ENCODE measurements around the gene TMEM72.
A peak's percentile ranks its signal among the peaks of the same experiment; 100 is the strongest.
"Not testable (repeated sequence)": the region's sequence is repeated elsewhere in the genome, so short reads cannot be mapped to it uniquely, and the experiment has no call there.

TMEM72 gene

DNA sequence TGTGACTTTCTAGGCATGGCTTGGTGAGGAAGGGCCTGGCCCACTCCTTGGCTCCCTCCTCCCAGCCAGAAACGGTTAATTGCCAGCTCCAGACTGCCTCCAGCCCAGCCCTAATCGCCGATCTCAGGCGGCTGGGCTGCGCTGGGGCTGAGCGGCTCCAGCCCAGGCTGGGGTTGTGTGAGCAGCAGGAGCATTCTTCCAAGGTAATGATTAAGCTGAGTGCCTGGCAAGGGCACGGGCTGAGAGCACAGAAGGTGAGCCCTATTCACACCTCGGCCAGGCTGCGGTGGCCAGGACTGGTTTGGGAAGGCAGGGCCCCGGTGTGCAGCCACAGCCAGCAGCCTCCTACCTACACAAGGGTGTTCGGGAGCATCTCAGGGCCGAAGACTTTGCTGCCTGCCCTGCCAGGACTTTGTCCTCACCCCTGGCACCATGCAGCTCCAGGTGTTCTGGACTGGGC, at the start of gene TMEM72:
TMEM72 (plus strand) TSS at position 257 of the 460 bp plus-strand sequence; CDS start at position 433, 176 bp downstream.
- DNase-seq (ENCODE audit: low read depth): no peak

DNA sequence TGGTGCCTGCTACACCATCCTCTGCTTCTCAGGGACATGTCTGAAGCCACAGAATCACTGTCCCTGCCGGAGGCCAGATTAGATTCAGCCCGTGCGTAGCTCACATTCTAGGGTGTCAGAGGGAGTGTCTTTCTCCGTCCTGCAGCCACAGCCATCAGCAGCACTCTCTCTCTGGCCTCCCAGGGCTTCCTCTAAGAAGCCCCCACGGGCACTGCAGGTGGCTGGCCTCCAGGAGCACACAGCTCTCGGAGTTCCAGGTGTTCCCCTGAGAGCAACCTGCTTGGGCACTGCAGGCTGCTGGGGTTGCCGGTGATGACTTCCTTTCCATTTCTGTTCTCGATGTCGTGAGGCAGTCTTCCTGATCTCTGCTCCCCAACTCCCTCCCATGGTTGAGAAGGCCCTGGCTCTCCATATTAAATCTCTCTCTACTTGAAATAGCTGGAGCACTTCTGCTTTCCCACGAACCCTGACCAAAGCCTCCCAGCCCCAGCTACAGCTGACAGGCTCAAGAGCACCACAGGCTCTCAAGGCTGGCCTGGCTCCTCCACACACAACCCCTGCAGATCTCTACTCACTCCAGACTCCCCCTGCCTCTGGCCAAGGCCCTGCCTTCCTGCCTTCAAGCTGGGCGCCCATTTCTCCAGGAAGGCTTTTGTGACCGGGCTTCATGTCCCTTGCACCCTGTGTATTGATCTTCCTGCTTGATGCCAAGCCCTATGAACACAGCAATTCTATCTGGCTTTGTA, 49.0 kb upstream of the TMEM72 start:
- no peak for DNase-seq (ENCODE audit: low read depth)

DNA sequence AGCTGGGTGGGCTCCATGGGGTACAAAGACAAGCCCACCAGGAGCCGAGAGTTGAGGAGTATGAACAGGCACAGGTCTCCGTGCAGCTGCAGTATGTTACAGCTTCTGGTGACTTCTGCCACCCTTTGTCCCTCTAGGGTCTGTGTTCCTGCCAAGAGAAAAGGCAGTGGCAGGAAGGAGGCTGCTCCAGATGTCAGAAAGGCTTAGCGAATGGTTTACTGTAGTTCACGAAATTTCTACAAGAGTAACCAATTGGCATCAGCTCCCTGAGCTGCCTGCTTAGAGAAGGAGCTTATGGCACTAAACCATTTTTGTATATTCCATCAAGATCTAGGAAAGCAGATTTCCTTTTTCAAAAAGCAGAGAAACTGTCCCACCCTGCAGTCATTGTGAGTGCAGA, 48.2 kb upstream of the TMEM72 start:
- DNase-seq (ENCODE audit: low read depth): no peak

DNA sequence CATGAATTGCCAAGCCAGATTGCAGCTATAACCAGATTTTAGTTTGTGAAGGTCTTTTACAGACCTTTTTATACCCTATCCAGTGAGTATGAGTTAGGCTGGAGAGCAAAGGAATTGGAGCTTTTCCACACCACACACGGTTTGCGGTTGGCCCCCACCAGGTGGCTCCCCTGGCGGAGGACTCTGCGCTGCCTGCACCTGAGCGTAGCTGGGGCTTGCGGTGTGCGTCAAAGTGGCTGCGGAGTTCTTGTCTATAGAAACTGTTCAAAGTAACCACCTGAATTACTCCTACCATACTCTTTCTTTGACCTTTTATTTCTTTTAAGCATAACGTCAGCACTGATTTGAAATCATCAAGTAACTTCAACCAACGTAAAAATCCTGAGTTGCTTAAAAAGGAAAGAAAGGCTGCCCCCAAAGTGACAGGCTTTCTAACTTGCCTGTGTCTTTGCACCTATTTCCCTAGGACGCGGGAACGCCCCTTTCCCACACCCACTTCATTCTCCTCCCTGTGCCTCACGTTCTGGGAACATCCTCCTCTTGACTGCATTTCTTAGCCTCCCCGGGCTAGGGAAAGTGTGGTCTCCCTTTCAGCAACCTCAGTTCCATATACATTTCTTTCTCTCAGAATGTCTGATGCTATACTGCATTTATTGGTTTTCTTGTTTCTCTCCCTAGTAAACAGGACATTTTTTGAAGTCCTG, 47.6 kb upstream of the TMEM72 start:
- no peak for DNase-seq (ENCODE audit: low read depth)

DNA sequence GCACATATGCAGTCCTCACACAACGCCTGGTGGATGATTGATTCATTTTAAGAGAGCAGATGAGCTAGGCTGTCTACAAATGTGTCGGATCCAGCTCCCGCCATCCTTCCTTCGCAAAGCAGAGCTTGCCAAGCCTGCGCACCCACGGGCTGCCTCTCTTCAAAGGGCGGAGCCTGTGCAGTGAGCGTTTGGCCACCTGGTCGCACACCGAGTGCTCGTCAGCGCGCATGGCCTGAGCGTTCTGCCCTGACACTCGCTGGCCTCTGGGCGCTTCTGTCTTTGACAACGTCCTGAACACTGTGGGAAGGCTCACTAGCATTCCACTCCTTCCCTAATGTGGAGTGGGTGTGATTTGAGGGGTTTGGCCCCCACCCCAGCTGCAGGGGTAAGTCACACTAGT, 47.1 kb upstream of the TMEM72 start:
- DNase-seq (ENCODE audit: low read depth): no peak

DNA sequence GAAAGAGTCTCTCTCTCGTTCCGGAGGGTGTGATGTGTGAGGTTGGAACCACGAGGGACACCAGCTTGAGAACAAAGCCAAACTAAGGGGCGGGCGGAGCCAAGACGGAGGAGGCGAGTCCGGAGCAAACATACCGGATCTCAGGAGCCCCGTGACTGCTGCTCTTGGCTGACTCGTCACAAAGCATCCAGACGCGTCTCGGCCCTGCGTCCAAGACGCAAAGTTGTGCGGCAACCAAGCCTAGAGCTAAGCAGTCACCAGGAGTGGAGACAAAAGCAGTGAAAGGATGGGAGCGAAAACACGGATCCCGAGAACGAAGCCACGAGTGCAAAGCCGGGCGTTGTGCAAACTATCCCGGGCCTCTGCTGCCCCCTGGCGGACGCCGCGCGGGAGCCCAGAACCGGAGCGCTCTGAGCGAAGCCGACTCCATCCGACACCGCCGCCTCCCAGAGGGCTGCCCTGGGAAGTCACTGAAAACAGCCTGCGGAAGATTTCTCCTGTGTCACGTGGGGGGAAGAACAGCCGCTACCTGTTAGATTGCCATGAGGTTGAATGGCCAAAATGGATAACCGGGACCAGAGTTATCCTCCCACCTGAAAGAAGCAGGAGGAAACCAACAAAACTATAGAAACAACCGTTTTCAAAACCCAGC, 46.4 kb upstream of the TMEM72 start:
- DNase-seq (ENCODE audit: low read depth): no peak

DNA sequence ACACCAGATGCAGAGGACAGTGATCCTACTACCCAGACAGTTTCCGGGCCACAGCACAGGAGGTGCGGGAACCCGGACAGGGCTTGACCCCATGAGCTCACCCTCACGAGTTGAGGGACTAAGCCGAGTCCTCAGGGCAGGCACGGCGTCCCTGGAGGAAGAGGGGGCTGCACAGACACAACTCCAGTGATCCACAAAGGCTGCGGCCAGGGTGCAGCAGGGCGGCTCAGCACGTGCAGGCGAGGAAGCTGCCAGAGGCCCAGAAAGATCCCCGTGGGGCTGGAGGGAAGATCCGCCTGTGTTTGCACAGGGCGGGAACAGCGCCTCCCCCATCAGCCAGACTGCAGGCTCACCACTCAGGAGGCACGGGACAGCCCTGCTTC, 45.9 kb upstream of the TMEM72 start:
- DNase-seq (ENCODE audit: low read depth): no peak

DNA sequence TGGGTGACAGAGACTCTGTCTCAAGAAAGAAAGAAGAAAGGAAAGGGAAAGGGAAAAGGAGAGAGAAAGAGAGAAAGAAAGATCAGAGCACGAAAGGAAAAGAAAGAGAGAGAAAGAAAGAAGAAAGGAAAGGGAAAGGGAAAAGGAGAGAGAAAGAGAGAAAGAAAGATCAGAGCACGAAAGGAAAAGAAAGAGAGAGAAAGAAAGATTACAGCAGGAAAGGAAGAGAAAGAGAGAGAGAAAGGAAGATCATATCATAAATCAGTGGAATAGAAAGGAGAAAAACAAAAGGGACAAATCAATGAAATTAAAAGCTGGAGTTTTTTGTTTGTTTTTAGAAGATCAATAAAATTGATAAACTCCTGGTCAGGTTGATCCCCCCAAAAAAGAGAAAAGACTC, 44.8 kb upstream of the TMEM72 start:
- not testable (repeated sequence) for DNase-seq (ENCODE audit: low read depth)

DNA sequence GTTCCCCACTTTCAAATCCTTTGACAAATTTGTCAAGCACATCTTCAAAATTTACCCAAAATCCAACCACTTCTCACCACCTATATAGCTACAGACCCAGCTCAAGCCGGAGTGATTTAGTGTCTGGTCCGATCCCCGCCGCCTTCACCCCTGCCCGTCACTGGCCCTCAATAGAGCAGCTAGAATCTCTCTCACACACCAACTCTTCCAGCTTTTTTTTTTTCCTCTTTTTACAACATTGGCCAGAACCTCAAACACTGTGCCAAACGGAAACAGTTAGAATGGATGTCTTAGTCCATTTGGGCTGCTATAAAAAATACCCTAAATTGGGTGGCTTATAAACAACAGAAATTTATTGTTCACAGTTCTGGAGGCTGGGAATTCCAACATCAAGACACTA, 41.1 kb upstream of the TMEM72 start:
- DNase-seq (ENCODE audit: low read depth): no peak

DNA sequence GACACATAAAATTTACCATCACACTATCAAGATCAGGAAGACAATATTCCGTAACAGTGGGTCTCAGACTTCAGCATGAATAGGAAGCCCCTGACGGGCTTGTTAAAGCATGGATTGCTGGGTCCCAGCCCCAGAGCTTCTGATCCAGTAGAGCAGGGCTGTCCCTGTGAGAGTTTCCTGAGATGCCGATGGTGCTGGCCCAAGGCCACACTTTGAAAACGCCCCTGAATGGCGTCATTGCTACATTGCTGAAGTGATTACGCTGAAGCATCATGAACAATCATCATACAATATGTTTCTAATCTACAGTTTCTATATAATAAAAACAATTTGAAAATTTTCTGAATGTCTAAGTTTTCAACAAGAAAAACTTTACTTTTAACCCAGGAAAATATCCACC, 38.0 kb upstream of the TMEM72 start:
- DNase-seq (ENCODE audit: low read depth): no peak

DNA sequence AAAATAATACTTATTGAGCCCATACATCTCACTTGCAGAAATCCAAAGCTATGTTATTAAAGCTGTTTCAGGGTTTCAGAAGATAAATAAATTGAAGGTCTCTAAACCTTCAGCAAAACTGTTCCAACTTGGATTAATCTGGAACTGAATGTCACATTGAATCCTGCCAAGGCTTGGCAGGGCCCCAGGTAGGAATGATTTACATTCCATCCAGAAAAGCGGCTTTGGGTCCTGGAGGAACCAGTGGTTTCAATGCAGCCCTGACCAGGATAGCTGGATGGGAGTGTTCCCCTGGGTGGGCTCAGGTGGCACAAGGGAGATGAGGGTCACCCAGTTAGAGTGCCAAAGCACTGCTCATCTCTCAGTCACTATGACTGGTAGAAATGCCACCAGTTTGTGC, 37.0 kb upstream of the TMEM72 start:
- DNase-seq (ENCODE audit: low read depth): no peak

DNA sequence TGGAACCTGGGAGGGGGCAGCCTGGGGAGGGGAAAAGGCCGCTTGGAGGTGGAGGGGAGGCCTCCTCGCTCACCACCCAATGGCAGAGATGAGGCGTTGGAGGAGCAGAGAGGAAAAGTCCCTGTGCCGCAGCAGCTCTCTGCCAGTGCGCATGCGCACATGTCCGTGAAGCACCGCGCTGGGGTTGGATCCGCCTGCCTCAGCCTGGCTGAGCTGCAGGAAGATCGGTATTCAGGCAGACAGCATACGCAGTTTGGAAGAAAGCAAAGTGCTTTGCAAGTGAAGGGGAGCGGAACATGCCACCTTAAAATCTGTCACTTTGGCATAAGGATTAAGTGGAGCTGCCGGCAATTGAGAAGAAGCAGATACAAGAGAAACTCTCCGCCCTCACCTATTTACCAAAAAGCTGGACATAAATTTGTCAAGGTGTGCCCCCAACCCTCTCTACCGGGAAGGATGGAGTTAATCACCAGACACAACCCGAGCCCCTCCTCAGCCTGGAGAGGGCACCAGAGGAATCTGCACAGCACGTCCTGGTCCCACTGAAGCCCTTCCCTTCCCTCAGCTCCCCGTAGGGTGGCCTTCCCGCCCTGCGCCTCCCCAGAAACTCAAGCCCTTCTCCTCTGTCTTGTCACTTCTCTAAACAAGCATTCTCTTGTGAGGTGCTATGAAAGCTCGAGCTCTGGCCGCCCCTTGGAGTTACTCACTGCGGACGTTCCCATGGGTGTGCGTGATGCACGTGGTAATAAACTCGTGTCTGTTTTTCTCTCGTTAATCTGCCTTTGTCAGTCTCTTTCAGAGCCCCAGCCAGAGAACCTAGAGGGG, 32.2 kb upstream of the TMEM72 start:
- peak; percentile 38 for DNase-seq (ENCODE audit: low read depth)

DNA sequence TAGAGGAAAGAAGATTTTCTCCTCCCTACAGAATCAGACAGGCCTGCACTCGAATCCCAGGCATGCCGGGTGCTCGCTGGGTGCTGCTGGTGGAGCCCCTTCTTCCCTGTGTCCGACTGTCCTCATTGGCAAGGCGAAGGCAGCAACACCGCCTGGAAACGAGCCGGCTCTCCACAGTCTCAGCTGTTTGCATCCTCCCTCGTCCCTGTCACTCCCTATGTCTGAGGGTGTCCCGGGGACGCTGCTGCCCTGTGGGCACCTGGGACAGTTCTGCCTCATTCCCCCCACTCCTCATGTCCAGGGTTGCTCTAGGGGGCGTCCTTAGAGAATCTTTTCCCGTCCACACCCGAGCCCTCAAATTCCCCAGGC, 31.6 kb upstream of the TMEM72 start:
- no peak for DNase-seq (ENCODE audit: low read depth)

DNA sequence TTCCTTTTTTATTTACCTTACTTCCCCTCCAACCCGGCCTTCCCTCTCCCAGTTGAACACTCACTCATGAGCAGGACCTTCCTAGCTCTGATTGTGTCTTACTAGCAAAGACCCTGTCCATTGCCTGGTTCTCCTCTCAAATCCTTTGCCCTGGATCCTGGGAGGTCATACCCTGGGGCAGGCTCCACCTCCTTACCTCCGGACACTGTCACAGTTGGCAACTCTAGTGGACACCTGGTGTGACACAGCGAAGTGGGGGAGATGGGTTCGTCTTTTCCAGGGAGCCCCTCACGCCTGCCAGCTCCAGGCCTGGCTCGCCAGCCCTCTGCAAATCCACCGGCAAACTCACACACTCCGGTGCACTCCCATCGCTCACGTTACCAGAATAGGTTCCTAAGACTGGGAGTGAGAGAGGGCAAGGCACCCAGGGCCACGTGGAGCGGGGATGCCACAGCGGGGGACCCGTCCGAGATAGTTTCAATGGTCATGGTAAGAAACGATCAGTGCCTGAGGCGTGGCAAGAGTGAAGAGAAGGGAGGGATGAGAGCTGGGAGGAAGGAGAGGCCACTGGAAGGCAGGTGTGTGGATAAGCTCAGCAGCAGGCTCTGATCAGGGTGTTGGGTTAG, 30.9 kb upstream of the TMEM72 start:
- DNase-seq (ENCODE audit: low read depth): no peak

DNA sequence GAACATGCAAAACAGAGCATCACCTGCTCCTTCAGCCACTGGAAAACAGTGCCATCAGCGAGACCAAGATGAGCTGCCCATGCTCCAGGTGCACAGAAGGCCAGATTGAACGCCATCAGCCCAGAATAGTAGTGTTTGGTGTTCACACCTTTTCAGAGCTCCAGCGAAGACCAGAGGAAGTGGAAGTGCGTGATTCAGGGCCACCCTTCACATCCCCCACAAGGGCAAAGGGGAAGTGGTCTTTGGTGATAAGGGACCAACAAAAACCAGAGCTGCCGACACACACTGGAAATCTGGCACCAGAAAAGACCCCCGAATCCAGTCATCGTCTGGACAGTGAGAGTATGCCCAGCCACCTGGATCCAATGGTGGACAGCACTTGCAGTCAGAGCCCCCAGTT, 29.5 kb upstream of the TMEM72 start:
- DNase-seq (ENCODE audit: low read depth): no peak

DNA sequence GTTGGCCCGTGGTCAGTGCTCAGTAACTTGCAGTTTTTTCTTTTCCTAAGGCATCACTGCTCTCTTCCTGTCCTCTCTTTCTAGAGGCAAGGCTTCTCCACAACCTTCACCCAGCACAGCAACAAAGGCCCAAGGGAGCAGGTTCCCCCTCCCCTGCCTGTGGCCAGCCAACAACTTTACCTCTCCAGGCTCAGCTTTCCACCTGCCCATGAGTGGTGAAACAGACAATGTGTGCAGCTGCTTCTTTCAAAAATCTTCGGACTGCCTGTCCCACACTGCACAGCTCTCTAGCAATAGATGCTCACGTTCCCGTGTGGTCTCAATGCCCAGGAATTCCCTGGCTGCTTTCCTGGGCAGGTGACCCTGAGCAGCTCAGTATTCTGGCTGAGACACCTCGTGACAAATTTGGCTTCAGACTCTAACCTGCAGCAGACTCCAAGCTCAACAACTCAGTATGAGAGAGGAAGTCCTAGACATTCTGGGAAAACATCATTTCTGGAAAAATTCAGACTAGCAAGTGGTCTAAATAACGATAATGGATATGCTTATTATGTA, 28.9 kb upstream of the TMEM72 start:
- DNase-seq (ENCODE audit: low read depth): no peak

DNA sequence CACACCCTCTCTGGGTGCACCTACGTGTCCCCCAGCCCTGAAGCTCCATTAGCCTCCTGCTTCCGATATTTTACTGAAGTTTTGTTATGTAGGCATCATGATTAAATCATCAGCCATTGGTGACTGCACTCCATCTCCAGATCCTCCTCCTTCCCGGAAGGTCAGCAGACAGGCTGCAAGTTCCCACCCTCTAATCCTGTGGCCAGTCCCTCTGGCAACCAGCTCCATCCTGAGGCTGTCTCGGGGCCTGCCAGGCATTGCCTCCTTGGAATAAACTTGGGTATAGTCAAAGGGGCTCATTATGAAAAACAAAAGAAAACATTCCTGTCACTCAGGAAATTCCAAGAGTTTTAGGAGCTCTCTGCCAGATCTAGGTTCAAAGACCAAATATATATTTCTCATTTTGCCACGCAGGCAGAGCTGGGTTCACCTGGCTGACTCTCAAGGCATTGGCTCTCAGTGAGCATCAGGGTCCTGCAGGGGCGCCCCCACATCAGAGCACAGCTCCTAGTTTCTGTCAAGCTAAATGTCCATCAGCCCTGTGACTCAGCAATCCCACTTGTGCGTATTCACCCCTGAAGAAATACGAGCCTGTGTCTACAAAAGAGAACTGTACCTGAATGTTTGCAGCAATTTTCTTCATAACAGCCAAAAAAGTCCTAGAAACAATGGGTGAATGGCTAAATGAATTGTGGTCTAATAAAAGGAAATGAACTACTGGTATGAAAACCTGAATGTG, 27.4 kb upstream of the TMEM72 start:
- DNase-seq (ENCODE audit: low read depth): no peak

DNA sequence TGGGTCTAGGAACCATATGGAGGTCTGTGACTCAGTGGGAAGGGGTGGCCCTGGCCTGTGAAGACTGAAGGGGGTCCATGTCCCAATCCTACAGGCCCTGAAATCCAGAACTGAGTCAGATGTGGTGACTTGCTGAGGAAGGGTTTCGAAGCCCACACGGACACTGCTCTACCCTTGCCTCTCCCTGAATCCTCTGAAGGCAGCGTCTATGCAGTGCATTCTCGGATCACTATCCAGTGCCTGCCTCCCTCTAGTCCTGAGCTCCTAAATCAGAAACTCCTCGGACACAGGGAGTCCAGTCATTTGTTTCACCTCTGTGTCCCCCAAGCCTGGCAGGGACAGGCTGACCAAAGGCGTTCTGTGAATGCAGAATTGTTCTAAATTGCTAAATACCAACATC, 25.4 kb upstream of the TMEM72 start:
- DNase-seq (ENCODE audit: low read depth): no peak

DNA sequence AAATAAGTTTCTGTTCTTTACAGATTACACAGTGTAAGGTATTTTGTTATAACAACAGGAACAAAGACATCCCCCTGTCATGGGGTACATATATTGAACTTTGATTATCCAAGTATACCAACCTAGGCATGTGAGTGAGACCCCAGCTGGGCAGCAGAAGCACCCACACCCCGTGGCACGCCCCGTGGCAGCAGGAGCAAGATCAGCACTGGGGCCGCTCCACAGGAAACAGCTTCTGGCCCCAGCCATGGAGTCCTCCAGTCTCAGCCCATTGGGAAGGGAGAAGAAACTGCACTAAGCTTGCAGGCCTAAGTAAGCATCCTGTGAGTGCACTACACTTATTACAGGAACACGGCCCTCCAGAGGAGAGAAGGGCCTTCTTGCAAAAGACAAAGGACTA, 24.2 kb upstream of the TMEM72 start:
- DNase-seq (ENCODE audit: low read depth): no peak

DNA sequence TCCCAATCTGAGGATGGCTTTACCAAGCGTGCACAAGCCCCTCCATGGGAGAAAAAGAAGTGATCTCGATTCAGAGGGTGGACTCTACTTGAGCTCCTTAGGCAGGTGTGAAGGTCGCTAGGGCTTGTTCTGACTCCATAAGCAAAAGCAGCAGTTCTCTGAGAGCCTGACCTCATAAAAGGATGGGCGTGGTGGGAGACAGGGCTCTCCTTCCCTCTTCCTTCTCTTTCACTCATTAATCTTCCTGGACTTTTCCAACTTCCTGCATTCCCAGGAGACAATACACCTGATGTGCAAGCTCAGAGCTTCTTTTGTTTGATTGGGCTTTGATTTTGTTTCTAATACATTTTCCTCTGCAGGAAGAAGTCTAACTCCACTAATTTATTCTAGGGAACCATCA, 22.3 kb upstream of the TMEM72 start:
- no peak for DNase-seq (ENCODE audit: low read depth)

DNA sequence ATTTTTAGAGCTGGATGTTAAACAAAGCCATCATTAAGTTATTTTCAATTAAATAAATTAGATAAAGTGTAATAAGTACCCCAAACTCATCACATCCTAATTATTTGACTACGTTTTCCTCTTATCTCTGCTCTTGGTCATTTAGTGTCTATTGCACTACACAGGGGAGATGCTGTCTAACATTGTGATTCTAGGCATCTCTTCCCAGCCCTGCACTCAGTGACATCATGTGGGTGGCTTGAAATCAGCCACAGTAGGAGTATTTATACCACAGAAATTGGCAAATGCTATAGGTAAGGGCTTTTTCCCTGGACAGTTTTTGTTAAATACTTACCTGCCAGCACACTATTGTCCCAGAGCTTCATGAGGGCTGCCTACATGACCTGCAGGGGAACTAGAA, 21.3 kb upstream of the TMEM72 start:
- no peak for DNase-seq (ENCODE audit: low read depth)
